ENCODE data around the gene ZFYVE21. TPM values are rescaled to one million over a fixed set of nuclear protein-coding genes. Genes with fewer than 3 reads are reported as not detected.

ZFYVE21 gene
- total RNA-seq, 1 experiment from 2014 or later = 59.7 TPM

DNA sequence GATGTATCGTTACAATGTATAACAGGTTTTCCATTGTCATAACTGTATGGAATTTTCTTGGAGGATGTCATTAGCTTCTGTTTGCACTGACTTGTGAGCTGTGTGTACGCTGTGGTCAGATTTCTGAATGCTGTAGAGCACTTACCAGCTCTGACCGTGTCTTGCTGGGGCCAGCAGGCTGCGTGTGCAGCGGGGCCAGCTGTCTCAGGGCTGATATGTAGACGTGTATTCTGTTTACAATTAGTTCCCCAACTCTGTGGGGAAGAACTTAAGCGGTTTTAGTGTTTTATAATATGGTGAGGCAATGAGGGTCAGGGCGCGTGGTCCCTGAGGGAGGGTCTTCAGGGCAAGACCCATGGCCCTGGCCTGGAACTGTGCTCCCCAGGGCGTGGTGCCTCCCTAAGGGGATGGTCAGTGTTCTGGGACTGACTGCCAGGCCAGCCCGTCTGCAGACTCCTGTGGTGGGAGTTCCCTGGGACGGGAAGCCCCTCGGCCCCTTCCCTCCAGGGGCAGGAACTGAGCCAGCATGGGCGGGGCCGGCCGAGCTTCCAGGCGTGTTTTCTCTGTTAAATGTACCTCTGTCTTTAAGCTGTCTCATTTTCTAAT lies 19.0 kb upstream of the ZFYVE21 start (continued):
- TF ChIP-seq, protein P1, sequence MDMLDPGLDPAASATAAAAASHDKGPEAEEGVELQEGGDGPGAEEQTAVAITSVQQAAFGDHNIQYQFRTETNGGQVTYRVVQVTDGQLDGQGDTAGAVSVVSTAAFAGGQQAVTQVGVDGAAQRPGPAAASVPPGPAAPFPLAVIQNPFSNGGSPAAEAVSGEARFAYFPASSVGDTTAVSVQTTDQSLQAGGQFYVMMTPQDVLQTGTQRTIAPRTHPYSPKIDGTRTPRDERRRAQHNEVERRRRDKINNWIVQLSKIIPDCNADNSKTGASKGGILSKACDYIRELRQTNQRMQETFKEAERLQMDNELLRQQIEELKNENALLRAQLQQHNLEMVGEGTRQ (CRISPR knock-in tag; IDR thresholded peaks at IDR 0.05) = no peak
- TF ChIP-seq, protein P2, sequence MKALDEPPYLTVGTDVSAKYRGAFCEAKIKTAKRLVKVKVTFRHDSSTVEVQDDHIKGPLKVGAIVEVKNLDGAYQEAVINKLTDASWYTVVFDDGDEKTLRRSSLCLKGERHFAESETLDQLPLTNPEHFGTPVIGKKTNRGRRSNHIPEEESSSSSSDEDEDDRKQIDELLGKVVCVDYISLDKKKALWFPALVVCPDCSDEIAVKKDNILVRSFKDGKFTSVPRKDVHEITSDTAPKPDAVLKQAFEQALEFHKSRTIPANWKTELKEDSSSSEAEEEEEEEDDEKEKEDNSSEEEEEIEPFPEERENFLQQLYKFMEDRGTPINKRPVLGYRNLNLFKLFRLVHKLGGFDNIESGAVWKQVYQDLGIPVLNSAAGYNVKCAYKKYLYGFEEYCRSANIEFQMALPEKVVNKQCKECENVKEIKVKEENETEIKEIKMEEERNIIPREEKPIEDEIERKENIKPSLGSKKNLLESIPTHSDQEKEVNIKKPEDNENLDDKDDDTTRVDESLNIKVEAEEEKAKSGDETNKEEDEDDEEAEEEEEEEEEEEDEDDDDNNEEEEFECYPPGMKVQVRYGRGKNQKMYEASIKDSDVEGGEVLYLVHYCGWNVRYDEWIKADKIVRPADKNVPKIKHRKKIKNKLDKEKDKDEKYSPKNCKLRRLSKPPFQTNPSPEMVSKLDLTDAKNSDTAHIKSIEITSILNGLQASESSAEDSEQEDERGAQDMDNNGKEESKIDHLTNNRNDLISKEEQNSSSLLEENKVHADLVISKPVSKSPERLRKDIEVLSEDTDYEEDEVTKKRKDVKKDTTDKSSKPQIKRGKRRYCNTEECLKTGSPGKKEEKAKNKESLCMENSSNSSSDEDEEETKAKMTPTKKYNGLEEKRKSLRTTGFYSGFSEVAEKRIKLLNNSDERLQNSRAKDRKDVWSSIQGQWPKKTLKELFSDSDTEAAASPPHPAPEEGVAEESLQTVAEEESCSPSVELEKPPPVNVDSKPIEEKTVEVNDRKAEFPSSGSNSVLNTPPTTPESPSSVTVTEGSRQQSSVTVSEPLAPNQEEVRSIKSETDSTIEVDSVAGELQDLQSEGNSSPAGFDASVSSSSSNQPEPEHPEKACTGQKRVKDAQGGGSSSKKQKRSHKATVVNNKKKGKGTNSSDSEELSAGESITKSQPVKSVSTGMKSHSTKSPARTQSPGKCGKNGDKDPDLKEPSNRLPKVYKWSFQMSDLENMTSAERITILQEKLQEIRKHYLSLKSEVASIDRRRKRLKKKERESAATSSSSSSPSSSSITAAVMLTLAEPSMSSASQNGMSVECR (CRISPR knock-in tag; IDR thresholded peaks at IDR 0.05; ENCODE audit: borderline replicate concordance) = no peak
- no peak for TF ChIP-seq HMGA2 (CRISPR knock-in tag; IDR thresholded peaks at IDR 0.05)
- TF ChIP-seq RELA (CRISPR knock-in tag; IDR thresholded peaks at IDR 0.05; ENCODE audit: borderline replicate concordance) = no peak
- TF ChIP-seq, protein P3, sequence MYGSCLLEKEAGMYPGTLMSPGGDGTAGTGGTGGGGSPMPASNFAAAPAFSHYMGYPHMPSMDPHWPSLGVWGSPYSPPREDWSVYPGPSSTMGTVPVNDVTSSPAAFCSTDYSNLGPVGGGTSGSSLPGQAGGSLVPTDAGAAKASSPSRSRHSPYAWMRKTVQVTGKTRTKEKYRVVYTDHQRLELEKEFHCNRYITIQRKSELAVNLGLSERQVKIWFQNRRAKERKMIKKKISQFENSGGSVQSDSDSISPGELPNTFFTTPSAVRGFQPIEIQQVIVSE (CRISPR knock-in tag; IDR thresholded peaks at IDR 0.05; ENCODE audit: borderline replicate concordance) = no peak
- no peak for TF ChIP-seq JAZF1 (CRISPR knock-in tag; IDR thresholded peaks at IDR 0.05)

DNA sequence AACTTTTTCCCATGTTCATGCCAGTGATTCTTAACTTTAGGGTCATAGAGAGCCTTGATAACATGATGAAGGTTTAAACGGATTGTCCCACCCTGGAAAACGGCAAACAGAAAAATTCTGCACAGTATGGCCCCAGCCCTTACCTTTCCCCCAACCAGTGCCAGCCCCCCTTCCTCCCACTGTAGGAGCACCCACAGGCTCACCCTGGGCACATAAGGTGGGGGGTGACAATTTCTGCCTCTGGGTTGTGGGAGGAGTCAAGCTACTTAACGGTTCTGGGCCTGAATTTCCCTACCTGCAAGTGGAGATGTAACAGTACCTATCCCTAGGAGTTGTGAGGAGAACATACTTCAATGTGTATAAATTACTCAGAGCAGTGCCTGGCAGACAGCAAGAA lies 18.4 kb upstream of the ZFYVE21 start:
- ChIA-PET POLR2A (no interaction called here), CTCF (interaction anchor here (0.7 kb wide), 1 partner anchor 17 kb away, joined by 3 read pairs; no protein-coding TSS in a partner anchor)
- no peak for ATAC-seq
- TF ChIP-seq RORB (CRISPR knock-in tag; IDR thresholded peaks at IDR 0.05) (no peak), ZNF317 (CRISPR knock-in tag; IDR thresholded peaks at IDR 0.05; ENCODE audit: borderline replicate concordance, low read depth) (no peak)
- TF ChIP-seq, protein P4, sequence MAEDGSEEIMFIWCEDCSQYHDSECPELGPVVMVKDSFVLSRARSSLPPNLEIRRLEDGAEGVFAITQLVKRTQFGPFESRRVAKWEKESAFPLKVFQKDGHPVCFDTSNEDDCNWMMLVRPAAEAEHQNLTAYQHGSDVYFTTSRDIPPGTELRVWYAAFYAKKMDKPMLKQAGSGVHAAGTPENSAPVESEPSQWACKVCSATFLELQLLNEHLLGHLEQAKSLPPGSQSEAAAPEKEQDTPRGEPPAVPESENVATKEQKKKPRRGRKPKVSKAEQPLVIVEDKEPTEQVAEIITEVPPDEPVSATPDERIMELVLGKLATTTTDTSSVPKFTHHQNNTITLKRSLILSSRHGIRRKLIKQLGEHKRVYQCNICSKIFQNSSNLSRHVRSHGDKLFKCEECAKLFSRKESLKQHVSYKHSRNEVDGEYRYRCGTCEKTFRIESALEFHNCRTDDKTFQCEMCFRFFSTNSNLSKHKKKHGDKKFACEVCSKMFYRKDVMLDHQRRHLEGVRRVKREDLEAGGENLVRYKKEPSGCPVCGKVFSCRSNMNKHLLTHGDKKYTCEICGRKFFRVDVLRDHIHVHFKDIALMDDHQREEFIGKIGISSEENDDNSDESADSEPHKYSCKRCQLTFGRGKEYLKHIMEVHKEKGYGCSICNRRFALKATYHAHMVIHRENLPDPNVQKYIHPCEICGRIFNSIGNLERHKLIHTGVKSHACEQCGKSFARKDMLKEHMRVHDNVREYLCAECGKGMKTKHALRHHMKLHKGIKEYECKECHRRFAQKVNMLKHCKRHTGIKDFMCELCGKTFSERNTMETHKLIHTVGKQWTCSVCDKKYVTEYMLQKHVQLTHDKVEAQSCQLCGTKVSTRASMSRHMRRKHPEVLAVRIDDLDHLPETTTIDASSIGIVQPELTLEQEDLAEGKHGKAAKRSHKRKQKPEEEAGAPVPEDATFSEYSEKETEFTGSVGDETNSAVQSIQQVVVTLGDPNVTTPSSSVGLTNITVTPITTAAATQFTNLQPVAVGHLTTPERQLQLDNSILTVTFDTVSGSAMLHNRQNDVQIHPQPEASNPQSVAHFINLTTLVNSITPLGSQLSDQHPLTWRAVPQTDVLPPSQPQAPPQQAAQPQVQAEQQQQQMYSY (CRISPR knock-in tag; IDR thresholded peaks at IDR 0.05) = no peak
- TF ChIP-seq, protein P5, sequence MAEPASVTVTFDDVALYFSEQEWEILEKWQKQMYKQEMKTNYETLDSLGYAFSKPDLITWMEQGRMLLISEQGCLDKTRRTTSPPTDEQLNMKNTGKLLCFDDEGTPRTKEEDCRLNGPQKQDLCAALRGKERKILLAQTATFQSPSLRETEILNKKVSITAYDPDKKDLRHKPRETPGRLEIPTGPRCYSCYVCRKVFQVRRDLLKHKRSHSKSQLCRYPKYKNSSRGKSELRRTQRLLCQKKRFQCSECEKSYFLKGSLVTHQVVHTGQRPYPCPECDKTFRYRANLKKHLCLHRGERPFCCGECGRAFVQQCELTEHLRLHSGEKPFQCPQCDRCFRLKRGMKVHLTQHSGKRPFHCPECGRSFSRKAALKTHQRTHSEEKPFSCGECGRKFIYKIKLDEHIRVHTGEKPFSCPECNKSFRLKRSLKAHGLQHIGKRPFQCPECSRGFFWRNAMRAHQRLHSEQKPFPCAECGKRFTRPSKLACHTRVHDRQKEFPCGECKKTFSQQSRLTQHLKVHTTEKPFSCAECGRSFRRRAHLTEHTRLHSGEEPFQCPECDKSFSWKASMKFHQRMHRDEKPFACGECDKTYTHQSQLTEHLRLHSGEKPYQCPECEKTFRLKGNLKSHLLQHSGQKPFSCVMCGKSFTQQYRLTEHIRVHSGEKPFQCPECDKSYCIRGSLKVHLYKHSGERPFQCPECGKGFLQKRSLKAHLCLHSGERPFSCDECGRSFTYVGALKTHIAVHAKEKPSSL (CRISPR knock-in tag; conservative IDR thresholded peaks at IDR 0.05) = no peak
- TF ChIP-seq, protein P3 (CRISPR knock-in tag; IDR thresholded peaks at IDR 0.05; ENCODE audit: borderline replicate concordance) = no peak
- TF ChIP-seq, protein P6, sequence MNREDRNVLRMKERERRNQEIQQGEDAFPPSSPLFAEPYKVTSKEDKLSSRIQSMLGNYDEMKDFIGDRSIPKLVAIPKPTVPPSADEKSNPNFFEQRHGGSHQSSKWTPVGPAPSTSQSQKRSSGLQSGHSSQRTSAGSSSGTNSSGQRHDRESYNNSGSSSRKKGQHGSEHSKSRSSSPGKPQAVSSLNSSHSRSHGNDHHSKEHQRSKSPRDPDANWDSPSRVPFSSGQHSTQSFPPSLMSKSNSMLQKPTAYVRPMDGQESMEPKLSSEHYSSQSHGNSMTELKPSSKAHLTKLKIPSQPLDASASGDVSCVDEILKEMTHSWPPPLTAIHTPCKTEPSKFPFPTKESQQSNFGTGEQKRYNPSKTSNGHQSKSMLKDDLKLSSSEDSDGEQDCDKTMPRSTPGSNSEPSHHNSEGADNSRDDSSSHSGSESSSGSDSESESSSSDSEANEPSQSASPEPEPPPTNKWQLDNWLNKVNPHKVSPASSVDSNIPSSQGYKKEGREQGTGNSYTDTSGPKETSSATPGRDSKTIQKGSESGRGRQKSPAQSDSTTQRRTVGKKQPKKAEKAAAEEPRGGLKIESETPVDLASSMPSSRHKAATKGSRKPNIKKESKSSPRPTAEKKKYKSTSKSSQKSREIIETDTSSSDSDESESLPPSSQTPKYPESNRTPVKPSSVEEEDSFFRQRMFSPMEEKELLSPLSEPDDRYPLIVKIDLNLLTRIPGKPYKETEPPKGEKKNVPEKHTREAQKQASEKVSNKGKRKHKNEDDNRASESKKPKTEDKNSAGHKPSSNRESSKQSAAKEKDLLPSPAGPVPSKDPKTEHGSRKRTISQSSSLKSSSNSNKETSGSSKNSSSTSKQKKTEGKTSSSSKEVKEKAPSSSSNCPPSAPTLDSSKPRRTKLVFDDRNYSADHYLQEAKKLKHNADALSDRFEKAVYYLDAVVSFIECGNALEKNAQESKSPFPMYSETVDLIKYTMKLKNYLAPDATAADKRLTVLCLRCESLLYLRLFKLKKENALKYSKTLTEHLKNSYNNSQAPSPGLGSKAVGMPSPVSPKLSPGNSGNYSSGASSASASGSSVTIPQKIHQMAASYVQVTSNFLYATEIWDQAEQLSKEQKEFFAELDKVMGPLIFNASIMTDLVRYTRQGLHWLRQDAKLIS (CRISPR knock-in tag; IDR thresholded peaks at IDR 0.05; ENCODE audit: borderline replicate concordance) = no peak
- TF ChIP-seq, protein P2 (CRISPR knock-in tag; IDR thresholded peaks at IDR 0.05; ENCODE audit: borderline replicate concordance) = no peak

More for the DNA sequence above, 18.4 kb upstream of the ZFYVE21 start:
- no peak overlapping the region for H3K4me3 Mint-ChIP-seq
- H3K4me1 Mint-ChIP-seq = peaks cover 13% of the 10 kb centered on the region
- H3K27me3 Mint-ChIP-seq (ENCODE audit: low read depth) = no peaks in the 10 kb centered on the region; the same call in 1 of the 2 replicates
- peak overlapping the region; percentile 63 for H3K27ac Mint-ChIP-seq
- DNase-seq (ENCODE audit: low spot score) = no peak
- H3K36me3 Mint-ChIP-seq = peaks cover 9% of the 10 kb centered on the region; the same call in 1 of the 2 replicates
- H3K9me3 Mint-ChIP-seq = no peaks in the 10 kb centered on the region
